ENCODE data around the gene DLK1.

DNA sequence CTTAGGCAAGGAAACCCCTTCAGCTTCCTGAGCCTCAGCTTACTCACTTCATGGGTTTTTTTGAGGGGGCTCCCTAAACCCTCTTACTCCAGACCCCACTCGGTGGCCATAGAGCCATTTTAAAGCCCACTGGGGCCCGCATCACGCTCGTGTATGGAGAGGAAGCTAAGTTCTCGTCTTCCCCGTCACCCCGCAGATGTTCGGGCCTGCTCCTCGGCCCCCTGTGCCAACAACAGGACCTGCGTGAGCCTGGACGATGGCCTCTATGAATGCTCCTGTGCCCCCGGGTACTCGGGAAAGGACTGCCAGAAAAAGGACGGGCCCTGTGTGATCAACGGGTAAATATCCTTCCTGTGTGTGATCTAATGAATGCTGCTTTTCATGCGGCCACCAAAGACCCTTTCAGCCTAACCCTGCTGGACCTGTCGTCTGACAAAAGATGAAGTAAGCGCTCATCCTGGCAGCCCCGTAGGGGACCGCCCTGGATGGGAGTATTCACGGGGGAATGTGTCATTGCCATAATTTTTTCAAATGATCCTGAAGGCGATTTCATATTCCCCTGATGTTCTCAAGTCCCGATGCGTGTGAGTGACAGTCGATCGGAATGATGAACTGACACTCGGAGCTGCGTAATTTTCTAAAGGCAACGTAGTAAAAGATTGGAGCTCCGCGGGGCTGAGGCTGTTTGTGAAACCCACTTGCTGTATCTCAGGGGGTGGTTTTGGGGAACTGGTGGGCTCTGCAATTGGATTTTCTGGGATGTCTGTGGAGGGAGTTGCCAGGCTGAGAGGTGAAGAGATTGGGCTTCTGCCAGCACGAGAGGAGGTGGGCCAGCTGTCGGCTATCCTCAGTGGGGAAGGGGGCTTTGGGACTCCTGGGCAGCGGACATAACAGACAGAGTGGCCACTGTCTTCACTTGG is 5.4 kb downstream of the DLK1 start:
- TF ChIP-seq, protein P1, sequence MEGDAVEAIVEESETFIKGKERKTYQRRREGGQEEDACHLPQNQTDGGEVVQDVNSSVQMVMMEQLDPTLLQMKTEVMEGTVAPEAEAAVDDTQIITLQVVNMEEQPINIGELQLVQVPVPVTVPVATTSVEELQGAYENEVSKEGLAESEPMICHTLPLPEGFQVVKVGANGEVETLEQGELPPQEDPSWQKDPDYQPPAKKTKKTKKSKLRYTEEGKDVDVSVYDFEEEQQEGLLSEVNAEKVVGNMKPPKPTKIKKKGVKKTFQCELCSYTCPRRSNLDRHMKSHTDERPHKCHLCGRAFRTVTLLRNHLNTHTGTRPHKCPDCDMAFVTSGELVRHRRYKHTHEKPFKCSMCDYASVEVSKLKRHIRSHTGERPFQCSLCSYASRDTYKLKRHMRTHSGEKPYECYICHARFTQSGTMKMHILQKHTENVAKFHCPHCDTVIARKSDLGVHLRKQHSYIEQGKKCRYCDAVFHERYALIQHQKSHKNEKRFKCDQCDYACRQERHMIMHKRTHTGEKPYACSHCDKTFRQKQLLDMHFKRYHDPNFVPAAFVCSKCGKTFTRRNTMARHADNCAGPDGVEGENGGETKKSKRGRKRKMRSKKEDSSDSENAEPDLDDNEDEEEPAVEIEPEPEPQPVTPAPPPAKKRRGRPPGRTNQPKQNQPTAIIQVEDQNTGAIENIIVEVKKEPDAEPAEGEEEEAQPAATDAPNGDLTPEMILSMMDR (IDR thresholded peaks at IDR 0.05): no peak
- no peak for TF ChIP-seq POLR2AphosphoS5 (IDR thresholded peaks at IDR 0.05)
